ENCODE results near the gene ATP6V0A4.

GRCh38 chr7:138684340-138684739 lies 113.7 kb downstream of the ATP6V0A4 start:
- TF ChIP-seq, protein P1, sequence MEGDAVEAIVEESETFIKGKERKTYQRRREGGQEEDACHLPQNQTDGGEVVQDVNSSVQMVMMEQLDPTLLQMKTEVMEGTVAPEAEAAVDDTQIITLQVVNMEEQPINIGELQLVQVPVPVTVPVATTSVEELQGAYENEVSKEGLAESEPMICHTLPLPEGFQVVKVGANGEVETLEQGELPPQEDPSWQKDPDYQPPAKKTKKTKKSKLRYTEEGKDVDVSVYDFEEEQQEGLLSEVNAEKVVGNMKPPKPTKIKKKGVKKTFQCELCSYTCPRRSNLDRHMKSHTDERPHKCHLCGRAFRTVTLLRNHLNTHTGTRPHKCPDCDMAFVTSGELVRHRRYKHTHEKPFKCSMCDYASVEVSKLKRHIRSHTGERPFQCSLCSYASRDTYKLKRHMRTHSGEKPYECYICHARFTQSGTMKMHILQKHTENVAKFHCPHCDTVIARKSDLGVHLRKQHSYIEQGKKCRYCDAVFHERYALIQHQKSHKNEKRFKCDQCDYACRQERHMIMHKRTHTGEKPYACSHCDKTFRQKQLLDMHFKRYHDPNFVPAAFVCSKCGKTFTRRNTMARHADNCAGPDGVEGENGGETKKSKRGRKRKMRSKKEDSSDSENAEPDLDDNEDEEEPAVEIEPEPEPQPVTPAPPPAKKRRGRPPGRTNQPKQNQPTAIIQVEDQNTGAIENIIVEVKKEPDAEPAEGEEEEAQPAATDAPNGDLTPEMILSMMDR (IDR thresholded peaks at IDR 0.05) = no peak
- TF ChIP-seq ATF2 (CRISPR knock-in tag; IDR thresholded peaks at IDR 0.05; ENCODE audit: borderline replicate concordance, low read depth) (no peak), ZNF121 (CRISPR knock-in tag; IDR thresholded peaks at IDR 0.05) (no peak), NR2C2 (CRISPR knock-in tag; IDR thresholded peaks at IDR 0.05) (no peak), USF2 (CRISPR knock-in tag; IDR thresholded peaks at IDR 0.05) (no peak), GABPB1 (CRISPR knock-in tag; IDR thresholded peaks at IDR 0.05) (no peak), MYBL2 (CRISPR knock-in tag; IDR thresholded peaks at IDR 0.05) (no peak), CBFB (CRISPR knock-in tag; IDR thresholded peaks at IDR 0.05; ENCODE audit: low read depth) (no peak), CREB1 (CRISPR knock-in tag; IDR thresholded peaks at IDR 0.05) (no peak)
